ENCODE data around the gene AIM2. TPM values are rescaled to one million over a fixed set of nuclear protein-coding genes. Genes with fewer than 3 reads are reported as not detected.

AIM2 gene
- total RNA-seq, 1 donor from 2014 or later = 5.3 TPM

GRCh38 chr1:159012495-159012894, 64.1 kb downstream of the AIM2 start:
- no peaks in the 10 kb centered on the region for H3K27me3 Mint-ChIP-seq (ENCODE audit: unreplicated experiment)
- no peaks in the 10 kb centered on the region for H3K9me3 Mint-ChIP-seq (ENCODE audit: unreplicated experiment)
- DNase-seq = no peak
- no peak overlapping the region for H3K27ac Mint-ChIP-seq (ENCODE audit: unreplicated experiment)
- no peaks in the 10 kb centered on the region for H3K4me1 Mint-ChIP-seq (ENCODE audit: low read depth, unreplicated experiment)
- TF ChIP-seq, protein P1, sequence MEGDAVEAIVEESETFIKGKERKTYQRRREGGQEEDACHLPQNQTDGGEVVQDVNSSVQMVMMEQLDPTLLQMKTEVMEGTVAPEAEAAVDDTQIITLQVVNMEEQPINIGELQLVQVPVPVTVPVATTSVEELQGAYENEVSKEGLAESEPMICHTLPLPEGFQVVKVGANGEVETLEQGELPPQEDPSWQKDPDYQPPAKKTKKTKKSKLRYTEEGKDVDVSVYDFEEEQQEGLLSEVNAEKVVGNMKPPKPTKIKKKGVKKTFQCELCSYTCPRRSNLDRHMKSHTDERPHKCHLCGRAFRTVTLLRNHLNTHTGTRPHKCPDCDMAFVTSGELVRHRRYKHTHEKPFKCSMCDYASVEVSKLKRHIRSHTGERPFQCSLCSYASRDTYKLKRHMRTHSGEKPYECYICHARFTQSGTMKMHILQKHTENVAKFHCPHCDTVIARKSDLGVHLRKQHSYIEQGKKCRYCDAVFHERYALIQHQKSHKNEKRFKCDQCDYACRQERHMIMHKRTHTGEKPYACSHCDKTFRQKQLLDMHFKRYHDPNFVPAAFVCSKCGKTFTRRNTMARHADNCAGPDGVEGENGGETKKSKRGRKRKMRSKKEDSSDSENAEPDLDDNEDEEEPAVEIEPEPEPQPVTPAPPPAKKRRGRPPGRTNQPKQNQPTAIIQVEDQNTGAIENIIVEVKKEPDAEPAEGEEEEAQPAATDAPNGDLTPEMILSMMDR (IDR thresholded peaks at IDR 0.05; ENCODE audit: partially characterized antibody, unreplicated experiment) = no peak
- no peaks in the 10 kb centered on the region for H3K36me3 Mint-ChIP-seq (ENCODE audit: unreplicated experiment)
- H3K4me3 Mint-ChIP-seq (ENCODE audit: unreplicated experiment) = no peak overlapping the region

Other genes starting within 250 kb of the AIM2 start
- gene MNDA, start 245.4 kb downstream of the AIM2 start, total RNA-seq (ENCODE audit: unreplicated experiment) = not detected
- not detected for gene PYHIN1, start 145.2 kb downstream of the AIM2 start, total RNA-seq (ENCODE audit: unreplicated experiment)
- gene IFI16, start 66.9 kb downstream of the AIM2 start, total RNA-seq (ENCODE audit: unreplicated experiment) = 0.86 TPM
- 165 TPM for gene CADM3, start 94.8 kb upstream of the AIM2 start, total RNA-seq (ENCODE audit: unreplicated experiment)
- 13.5 TPM for gene ACKR1, start 128.1 kb upstream of the AIM2 start, total RNA-seq (ENCODE audit: unreplicated experiment)
- not detected for gene FCER1A, start 225.6 kb upstream of the AIM2 start, total RNA-seq (ENCODE audit: unreplicated experiment)

Measured in glutamatergic neuron (in vitro differentiated cells).